Mucosa of stomach (tissue), 1 donor: Measurements from ENCODE around the gene MUC5AC.
"Not testable (repeated sequence)": the region's sequence is repeated elsewhere in the genome, so short reads cannot be mapped to it uniquely, and the experiment has no call there.

Experiments
- H3K27me3 ChIP-seq: one replicate; pipeline ENCODE4 v1.7.0; 2013; ENCODE audit warnings: mild to moderate bottlenecking, low read length; ENCODE audit not compliant: control insufficient read depth, insufficient read depth
- H3K36me3 ChIP-seq: one replicate; pipeline ENCODE4 v1.7.0; 2013; ENCODE audit warnings: low read length; ENCODE audit not compliant: control insufficient read depth, insufficient read depth
- H3K4me1 ChIP-seq: one replicate; pipeline ENCODE4 v1.7.0; 2013; ENCODE audit warnings: mild to moderate bottlenecking, low read length; ENCODE audit not compliant: control insufficient read depth, insufficient read depth
- H3K4me3 ChIP-seq: one replicate; pipeline ENCODE4 v1.7.0; 2013; ENCODE audit warnings: low read length
- H3K9ac ChIP-seq: one replicate; pipeline ENCODE4 v1.7.0; 2013; ENCODE audit warnings: mild to moderate bottlenecking, low read length, moderate library complexity
- H3K9me3 ChIP-seq: one replicate; pipeline ENCODE4 v1.7.0; 2013; ENCODE audit warnings: mild to moderate bottlenecking, low read length, moderate library complexity; ENCODE audit not compliant: control insufficient read depth
- donor health status: Pancreatic carcinoma.

Gene MUC5AC

GRCh38 chr11:1153951-1154493 is 3.7 kb upstream of the MUC5AC start:
- Histone ChIP-seq H3K27me3 (no peaks in the 10 kb centered on the region), H3K4me1 (peaks cover 68% of the 10 kb centered on the region)

GRCh38 chr11:1154656-1155055 is 3.1 kb upstream of the MUC5AC start:
- H3K4me3 ChIP-seq, H3K9me3 ChIP-seq, H3K9ac ChIP-seq, H3K36me3 ChIP-seq, H3K27me3 ChIP-seq: not testable (repeated sequence)
- H3K4me1 ChIP-seq, result peaks cover 62% of the 10 kb centered on the region

More at GRCh38 chr11:1153951-1154493, 3.7 kb upstream of the MUC5AC start:
- H3K36me3 ChIP-seq, result no peaks in the 10 kb centered on the region
- H3K9ac ChIP-seq, result peak overlapping the region; percentile 68
- H3K4me3 ChIP-seq, result no peak overlapping the region
- H3K9me3 ChIP-seq, result no peaks in the 10 kb centered on the region

DNA sequence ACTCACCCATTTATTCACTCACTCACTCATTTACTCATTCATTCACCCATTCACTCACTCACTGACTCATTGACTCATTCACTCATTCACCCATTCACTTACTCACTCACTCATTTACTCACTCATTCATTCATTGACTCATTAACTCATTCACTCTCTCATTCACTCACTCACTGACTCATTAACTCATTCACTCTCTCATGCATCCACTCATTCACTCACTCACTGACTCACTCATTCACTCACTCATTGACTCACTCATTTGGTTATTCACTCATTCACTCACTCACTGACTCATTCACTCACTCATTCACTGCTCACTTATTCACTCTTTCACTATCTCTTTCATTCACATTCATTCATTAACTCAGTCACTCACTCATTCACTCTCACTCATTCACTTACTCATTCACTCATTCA is 2.5 kb upstream of the MUC5AC start:
- Histone ChIP-seq H3K4me3 (no peak overlapping the region), H3K9ac (no peak overlapping the region), H3K36me3 (peaks cover 6% of the 10 kb centered on the region), H3K9me3 (no peaks in the 10 kb centered on the region), H3K4me1 (peaks cover 56% of the 10 kb centered on the region), H3K27me3 (no peaks in the 10 kb centered on the region)

GRCh38 chr11:1156506-1157340 is 1.0 kb upstream of the MUC5AC start:
- H3K27me3 ChIP-seq, result no peaks in the 10 kb centered on the region
- peak overlapping the region; percentile 69 for H3K9ac ChIP-seq
- H3K4me1 ChIP-seq, result peaks cover 43% of the 10 kb centered on the region
- peaks cover 9% of the 10 kb centered on the region for H3K36me3 ChIP-seq
- H3K4me3 ChIP-seq, result no peak overlapping the region
- H3K9me3 ChIP-seq, result no peaks in the 10 kb centered on the region

DNA sequence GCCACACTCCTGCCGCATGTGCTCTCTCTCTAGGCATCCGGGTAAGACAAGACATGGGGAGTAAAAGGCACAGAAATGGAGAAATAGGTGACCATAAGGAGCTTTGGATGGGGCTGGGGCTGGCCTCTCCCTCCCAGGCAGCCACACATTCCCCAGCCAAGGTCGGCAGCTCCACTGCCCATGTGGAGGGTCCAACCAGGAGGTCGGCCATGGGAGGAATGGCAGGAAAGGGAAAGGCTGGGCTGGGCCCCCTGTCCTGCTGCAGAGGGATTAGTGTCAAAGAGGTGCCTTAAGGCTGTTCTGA is 460 bp upstream of the MUC5AC start:
- Histone ChIP-seq H3K4me3 (no peak overlapping the region), H3K9me3 (no peaks in the 10 kb centered on the region), H3K27me3 (no peaks in the 10 kb centered on the region), H3K36me3 (peaks cover 12% of the 10 kb centered on the region), H3K4me1 (peaks cover 41% of the 10 kb centered on the region), H3K9ac (peak overlapping the region; percentile 69)

DNA sequence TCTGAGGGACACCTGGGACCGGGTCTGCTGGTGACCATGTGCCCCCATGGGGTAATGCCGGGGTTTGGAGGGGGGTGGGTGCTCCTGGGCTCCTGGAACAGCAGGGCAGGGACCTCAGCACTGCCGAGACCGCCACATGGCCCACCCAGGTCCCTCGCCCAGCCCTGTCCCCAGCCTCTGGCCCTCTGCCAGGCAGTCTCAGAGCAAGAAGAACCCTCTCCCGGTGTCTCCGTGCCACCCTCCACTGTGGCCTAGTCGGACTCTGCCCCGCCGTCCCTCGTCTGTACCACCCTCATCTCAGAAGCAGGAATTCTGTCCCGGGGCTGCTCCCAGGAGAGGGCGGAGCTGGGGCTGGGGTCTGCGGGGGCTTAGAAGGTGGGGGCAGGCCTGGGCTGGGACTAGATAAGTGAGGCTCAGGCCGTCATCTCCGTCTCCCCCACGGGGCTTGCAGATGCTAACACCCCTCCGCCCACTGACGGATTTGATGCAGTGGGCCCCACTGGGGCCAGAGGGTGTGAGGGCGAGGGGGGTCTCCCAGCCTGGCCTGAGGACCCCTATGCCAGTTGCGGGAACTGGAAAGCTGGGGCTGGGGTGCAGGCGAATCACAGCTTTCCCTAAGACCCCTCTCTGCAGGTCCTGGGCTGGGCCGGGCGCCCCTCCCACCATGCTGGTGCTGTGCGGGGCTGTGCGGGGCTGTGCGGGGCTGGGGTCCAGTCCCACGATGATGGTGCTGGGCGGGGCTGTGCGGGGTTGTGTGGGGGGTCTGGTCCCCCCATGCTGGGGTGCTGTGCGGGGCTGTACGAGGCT is 1.1 kb downstream of the MUC5AC start:
- H3K4me3 ChIP-seq, result peak overlapping the region; percentile 97

DNA sequence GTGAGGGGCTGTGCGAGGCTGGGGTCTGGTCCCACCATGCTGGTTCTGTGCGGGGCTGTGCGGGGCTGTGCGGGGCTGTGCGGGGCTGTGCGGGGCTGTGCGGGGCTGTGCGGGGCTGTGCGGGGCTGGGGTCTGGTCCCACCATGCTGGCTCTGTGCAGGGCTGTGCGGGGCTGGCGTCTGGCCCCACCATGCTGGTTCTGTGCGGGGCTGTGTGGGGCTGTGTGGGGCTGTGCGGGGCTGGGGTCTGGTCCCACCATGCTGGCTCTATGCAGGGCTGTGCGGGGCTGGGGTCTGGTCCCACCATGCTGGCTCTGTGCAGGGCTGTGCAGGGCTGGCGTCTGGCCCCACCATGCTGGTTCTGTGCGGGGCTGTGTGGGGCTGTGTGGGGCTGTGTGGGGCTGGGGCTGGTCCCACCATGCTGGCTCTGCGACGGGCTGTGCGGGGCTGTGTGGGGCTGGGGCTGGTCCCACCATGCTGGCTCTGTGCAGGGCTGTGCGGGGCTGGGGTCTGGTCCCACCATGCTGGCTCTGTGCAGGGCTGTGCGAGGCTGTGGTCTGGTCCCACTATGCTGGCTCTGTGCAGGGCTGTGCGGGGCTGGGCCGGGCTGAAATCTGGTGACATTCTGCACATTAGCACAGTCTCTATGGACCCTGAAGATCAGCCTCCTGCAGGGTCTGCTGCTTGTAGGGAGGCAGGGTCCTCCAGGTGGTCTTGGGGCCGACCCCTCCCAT is 1.9 kb downstream of the MUC5AC start:
- H3K9me3 ChIP-seq, H3K27me3 ChIP-seq: not testable (repeated sequence)
- Histone ChIP-seq H3K36me3 (peaks cover 18% of the 10 kb centered on the region), H3K9ac (peak overlapping the region; percentile 99), H3K4me3 (peak overlapping the region; percentile 97), H3K4me1 (peaks cover 24% of the 10 kb centered on the region)

More for the DNA sequence above, 1.1 kb downstream of the MUC5AC start:
- Histone ChIP-seq H3K27me3 (no peaks in the 10 kb centered on the region), H3K9me3 (no peaks in the 10 kb centered on the region), H3K4me1 (peaks cover 30% of the 10 kb centered on the region), H3K9ac (peak overlapping the region; percentile 99), H3K36me3 (peaks cover 18% of the 10 kb centered on the region)

- Histone ChIP-seq H3K27me3 (no peaks in the 10 kb centered on the region), H3K9ac (peak overlapping the region; percentile 99), H3K4me3 (peak overlapping the region; percentile 67), H3K4me1 (peaks cover 24% of the 10 kb centered on the region), H3K36me3 (peaks cover 18% of the 10 kb centered on the region), H3K9me3 (no peaks in the 10 kb centered on the region)
These were observed 2.7 kb downstream of the MUC5AC start for GRCh38 chr11:1160231-1161101.

DNA sequence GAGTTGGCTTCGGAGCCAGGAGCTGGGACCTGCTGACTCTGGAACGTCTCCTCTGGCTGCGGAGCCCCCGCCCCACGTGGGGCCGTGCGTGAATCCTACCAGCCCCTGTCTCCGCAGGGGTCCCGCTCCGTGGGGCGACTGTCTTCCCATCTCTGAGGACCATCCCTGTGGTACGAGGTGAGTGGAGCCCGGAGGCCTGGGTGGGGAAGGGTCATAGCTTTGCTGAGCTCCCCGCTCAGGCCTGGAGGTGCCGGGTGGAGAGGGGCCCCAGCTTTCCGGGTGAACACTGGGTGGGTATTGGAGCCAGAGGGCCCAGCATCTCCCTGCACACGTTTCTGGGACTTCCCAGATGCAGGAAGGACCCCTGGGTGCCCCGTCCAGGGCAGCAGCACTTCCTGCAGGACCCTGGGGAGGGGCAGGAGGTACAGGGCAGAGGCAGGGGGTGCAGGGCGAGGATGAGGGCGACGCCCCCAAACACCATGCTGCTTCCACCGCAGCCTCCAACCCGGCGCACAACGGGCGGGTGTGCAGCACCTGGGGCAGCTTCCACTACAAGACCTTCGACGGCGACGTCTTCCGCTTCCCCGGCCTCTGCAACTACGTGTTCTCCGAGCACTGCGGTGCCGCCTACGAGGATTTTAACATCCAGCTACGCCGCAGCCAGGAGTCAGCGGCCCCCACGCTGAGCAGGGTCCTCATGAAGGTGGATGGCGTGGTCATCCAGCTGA is 3.8 kb downstream of the MUC5AC start:
- Histone ChIP-seq H3K4me3 (no peak overlapping the region), H3K9me3 (no peaks in the 10 kb centered on the region), H3K9ac (peak overlapping the region; percentile 99), H3K4me1 (peaks cover 18% of the 10 kb centered on the region), H3K27me3 (no peaks in the 10 kb centered on the region), H3K36me3 (peaks cover 18% of the 10 kb centered on the region)

DNA sequence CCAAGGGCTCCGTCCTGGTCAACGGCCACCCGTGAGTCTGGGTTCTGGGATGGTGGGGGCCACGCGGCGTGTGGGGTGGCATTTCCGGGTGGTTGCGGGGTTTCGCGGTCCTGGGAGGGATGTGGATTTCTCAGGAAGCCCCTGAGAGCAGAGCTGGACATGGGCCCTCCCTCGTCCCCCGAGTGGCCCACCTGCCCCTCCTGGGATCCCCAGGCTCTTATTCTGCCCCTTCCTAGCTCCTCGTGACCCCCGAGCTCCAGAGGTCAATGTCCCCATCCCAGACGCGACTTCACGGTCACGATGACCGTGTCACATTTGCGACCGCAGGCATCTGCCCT is 4.4 kb downstream of the MUC5AC start:
- Histone ChIP-seq H3K27me3 (no peaks in the 10 kb centered on the region), H3K9me3 (no peaks in the 10 kb centered on the region), H3K4me1 (peaks cover 12% of the 10 kb centered on the region), H3K36me3 (peaks cover 19% of the 10 kb centered on the region), H3K9ac (peak overlapping the region; percentile 99), H3K4me3 (peak overlapping the region; percentile 12)
